Suprapubic skin (tissue), 4 donors: Measurements from ENCODE around the gene PRIMA1. TPM values are rescaled to one million over a fixed set of nuclear protein-coding genes. Genes with fewer than 3 reads are reported as not detected.

ENCODE experiments used
- DNase-seq, 2 donors: peaks; one replicate each; pipeline ENCODE4 v3.0.0-alpha.2; 2019; ENCODE audit warnings: low spot score in 2 of 2
- H3K27ac ChIP-seq: fragments of 200-600 bp; sonication (generic); one replicate; pipeline ENCODE4 v1.5.1; 2019
- H3K27me3 ChIP-seq: fragments of 200-600 bp; sonication (generic); one replicate; pipeline ENCODE4 v1.5.1; 2019
- H3K36me3 ChIP-seq: fragments of 200-600 bp; sonication (generic); one replicate; pipeline ENCODE4 v1.5.1; 2019
- H3K4me1 ChIP-seq: fragments of 200-600 bp; sonication (generic); one replicate; pipeline ENCODE4 v1.5.1; 2019
- H3K4me3 ChIP-seq: fragments of 200-600 bp; sonication (generic); one replicate; pipeline ENCODE4 v1.5.1; 2019; ENCODE audit warnings: mild to moderate bottlenecking
- H3K9me3 ChIP-seq: fragments of 200-600 bp; sonication (generic); one replicate; pipeline ENCODE4 v1.5.1; 2019
- EP300 ChIP-seq: sonication (generic); formaldehyde crosslinking; IDR thresholded peaks from one replicate; pipeline ENCODE4 v1.6.1; 2017; ENCODE audit warnings: antibody characterized with exemption
- POLR2A ChIP-seq, 2 donors: fragments of 450-650 bp; IDR thresholded peaks; one replicate each; pipeline ENCODE4 v1.6.1; 2017; ENCODE audit warnings: antibody characterized with exemption in 2 of 2, mild to moderate bottlenecking in 2 of 2, moderate library complexity in 2 of 2
- POLR2AphosphoS5 ChIP-seq, 3 donors: sonication (generic); formaldehyde crosslinking; IDR thresholded peaks; one replicate each; pipeline ENCODE4 v1.6.1; 2017; ENCODE audit warnings: antibody characterized with exemption in 3 of 3
- WGBS: methylation state at CpG from one replicate; pipeline ENCODE4 v1.1.5; 2018; 5-methylcytosine and 5-hydroxymethylcytosine counted together
- total RNA-seq, 4 donors: library from RNA; depleted of rRNA; stranded (reverse); fragments of >200 nt; gene quantifications; one replicate each; pipeline ENCODE4 v1.1.0, GENCODE V29; 2016
- TF ChIP-seq, protein P1 (sequence below), 2 donors: fragments of 200-600 bp in 1 of 2; fragments of 450-650 bp in 1 of 2; sonication (generic) in 1 of 2; IDR thresholded peaks; one replicate each; pipeline ENCODE4 v1.5.1; 2016 to 2019; ENCODE audit warnings: antibody characterized with exemption in 2 of 2, mild to moderate bottlenecking in 1 of 2, moderate library complexity in 1 of 2

Gene PRIMA1
- total RNA-seq, 4 donors from 2014 or later = 3.1 to 6.1 (median 3.6) TPM

DNA sequence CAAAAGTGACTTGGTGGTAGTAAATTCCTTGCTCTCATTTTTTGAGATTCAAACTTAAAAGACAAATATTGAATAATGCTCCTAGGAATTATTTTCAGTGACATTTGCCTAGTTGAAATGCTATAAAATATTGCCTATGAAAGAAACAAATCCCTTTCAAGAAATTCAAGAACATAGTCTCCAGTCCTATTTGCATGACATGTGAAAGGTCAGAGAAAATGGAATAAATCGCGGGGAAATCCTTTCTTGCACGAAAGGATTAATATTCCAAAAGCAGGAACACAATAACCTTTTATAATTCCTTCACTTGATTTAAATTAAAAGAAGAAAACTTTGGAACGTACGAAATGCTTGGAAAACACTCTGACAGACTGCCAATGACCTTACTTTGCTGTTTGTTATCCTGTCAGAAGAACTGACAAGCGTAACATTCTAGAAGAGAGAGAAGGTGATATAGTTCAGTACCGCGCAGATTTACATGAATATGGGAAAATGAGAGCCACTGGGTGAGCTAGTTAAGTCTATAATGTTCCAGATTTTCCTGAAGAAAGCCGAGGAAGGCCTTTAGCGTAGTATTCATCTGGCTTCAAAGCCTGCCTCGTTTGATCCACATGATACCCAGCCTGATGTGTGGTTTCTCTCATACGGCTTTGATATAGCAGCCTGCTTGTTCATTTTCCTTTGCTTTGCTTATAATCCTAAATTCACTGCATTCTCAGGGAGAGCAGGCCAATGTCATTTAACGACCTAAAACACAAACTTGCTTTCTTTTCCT lies 103.0 kb downstream of the PRIMA1 start:
- DNase-seq = no peak
- H3K9me3 ChIP-seq = no peaks in the 10 kb centered on the region
- H3K4me1 ChIP-seq = no peaks in the 10 kb centered on the region
- H3K4me3 ChIP-seq = no peak overlapping the region
- H3K27me3 ChIP-seq = peaks cover 13% of the 10 kb centered on the region
- no peaks in the 10 kb centered on the region for H3K36me3 ChIP-seq
- WGBS = 84% methylated on average over 13 of the region's 13 CpGs
- H3K27ac ChIP-seq = no peak overlapping the region
- TF ChIP-seq POLR2AphosphoS5 (IDR thresholded peaks at IDR 0.05) = no peak
- no peak for TF ChIP-seq POLR2A (IDR thresholded peaks at IDR 0.05)
- TF ChIP-seq, protein P1, sequence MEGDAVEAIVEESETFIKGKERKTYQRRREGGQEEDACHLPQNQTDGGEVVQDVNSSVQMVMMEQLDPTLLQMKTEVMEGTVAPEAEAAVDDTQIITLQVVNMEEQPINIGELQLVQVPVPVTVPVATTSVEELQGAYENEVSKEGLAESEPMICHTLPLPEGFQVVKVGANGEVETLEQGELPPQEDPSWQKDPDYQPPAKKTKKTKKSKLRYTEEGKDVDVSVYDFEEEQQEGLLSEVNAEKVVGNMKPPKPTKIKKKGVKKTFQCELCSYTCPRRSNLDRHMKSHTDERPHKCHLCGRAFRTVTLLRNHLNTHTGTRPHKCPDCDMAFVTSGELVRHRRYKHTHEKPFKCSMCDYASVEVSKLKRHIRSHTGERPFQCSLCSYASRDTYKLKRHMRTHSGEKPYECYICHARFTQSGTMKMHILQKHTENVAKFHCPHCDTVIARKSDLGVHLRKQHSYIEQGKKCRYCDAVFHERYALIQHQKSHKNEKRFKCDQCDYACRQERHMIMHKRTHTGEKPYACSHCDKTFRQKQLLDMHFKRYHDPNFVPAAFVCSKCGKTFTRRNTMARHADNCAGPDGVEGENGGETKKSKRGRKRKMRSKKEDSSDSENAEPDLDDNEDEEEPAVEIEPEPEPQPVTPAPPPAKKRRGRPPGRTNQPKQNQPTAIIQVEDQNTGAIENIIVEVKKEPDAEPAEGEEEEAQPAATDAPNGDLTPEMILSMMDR (IDR thresholded peaks at IDR 0.05) = no peak
- no peak for TF ChIP-seq EP300

DNA sequence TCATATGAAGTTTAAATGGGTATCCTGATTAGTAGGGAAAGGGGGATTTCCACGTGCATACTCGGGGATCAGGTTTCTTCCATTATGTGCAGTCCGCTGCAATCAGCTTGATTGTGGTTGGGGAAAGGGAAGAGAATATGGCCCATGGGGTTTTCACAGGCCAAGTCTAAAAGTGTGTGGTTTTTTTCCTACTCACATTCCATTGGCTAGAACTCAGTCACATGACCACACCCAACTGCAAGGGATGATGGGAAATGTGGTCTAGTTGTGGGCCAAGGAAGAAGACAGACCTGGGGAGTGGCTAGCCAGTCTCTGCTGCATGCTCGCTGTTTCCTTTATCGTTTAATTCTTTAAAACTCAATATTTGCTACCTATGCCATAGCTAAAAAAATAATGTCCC lies 105.1 kb downstream of the PRIMA1 start:
- Histone ChIP-seq H3K4me1 (no peaks in the 10 kb centered on the region), H3K27ac (no peak overlapping the region), H3K4me3 (no peak overlapping the region), H3K27me3 (peaks cover 2% of the 10 kb centered on the region), H3K36me3 (no peaks in the 10 kb centered on the region), H3K9me3 (no peaks in the 10 kb centered on the region)
- no peak for TF ChIP-seq POLR2A (IDR thresholded peaks at IDR 0.05)
- TF ChIP-seq, protein P1 (IDR thresholded peaks at IDR 0.05) = no peak
- TF ChIP-seq POLR2AphosphoS5 (IDR thresholded peaks at IDR 0.05) = no peak
- TF ChIP-seq EP300 = no peak
- 55% methylated on average over 5 of the region's 5 CpGs for WGBS
- DNase-seq = no peak

DNA sequence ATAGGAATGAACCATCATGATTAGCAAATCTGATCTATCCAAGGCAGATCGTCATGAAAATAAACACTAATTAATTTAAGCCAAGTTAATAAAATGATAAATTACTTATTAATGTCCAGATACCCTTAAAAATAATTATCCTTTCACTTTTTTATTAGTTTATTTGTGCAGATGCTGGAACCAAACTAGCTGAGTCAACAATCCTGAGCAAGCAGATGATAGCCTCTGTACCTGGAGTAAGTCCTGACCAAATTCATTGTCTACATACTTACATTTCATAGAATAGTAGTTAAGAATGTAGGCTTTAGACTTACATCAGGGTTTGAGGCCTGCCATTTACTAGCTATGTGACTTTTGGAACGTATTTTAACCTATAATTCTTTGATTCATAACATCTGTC lies 105.8 kb downstream of the PRIMA1 start:
- WGBS = 79% methylated on average over 2 of the region's 2 CpGs
- no peaks in the 10 kb centered on the region for H3K9me3 ChIP-seq
- no peaks in the 10 kb centered on the region for H3K4me1 ChIP-seq
- no peak overlapping the region for H3K4me3 ChIP-seq
- DNase-seq = no peak
- TF ChIP-seq, protein P1 (IDR thresholded peaks at IDR 0.05) = no peak
- no peak for TF ChIP-seq POLR2A (IDR thresholded peaks at IDR 0.05)
- no peak for TF ChIP-seq EP300
- TF ChIP-seq POLR2AphosphoS5 (IDR thresholded peaks at IDR 0.05) = no peak
- H3K36me3 ChIP-seq = no peaks in the 10 kb centered on the region
- H3K27me3 ChIP-seq = no peaks in the 10 kb centered on the region
- no peak overlapping the region for H3K27ac ChIP-seq

DNA sequence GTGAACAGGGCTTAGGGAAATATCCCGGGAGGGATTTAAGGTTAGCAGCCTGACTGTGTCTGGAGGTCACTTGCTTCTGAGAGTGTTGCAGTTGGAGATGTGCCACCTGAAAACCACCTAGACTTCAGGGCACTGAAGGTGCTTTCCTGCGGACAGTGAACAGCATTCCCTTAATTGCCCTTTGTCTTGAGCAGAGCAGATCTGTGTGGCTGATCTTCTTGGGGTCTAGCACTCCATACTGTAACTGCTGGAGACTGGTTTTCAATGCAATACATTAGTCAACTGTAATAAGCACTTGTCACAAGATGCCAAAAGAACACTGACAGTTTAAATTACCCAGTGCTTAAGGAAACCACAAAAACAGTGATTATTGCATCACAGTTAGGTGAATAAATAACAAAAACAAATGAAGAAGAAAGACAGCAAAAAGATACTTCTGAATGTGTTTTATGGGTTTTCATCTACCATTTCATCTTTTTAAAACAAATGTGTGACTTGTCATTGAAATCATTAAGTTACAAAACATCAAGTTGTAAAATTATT lies 111.8 kb downstream of the PRIMA1 start:
- WGBS = 100% methylated on average over 1 of the region's 2 CpGs
- H3K4me3 ChIP-seq = no peak overlapping the region
- no peaks in the 10 kb centered on the region for H3K4me1 ChIP-seq
- no peaks in the 10 kb centered on the region for H3K9me3 ChIP-seq
- no peak for DNase-seq
- H3K27me3 ChIP-seq = no peaks in the 10 kb centered on the region
- TF ChIP-seq POLR2A (IDR thresholded peaks at IDR 0.05) = no peak
- no peak overlapping the region for H3K27ac ChIP-seq
- no peaks in the 10 kb centered on the region for H3K36me3 ChIP-seq

DNA sequence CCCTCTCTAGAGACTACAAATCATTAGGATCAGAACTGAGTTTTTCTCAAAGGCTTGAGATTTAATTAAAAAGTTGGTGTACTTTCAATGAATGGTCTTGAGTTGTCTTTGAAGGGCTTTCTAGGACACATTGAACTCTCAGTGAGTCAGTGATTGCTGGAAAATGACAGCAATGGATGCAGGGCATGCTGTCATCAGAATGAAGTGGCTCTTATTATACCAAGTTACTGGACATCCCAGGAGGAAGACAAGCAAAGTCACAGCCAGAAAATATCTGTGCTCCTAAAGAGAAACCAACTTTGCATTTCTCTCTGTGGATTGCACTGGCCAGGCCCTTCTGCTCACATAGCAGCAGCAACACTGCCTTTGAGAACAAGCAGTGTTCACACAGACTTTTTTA lies 112.6 kb downstream of the PRIMA1 start:
- no peak overlapping the region for H3K4me3 ChIP-seq

More for the DNA sequence above, 112.6 kb downstream of the PRIMA1 start:
- no peak for TF ChIP-seq POLR2AphosphoS5 (IDR thresholded peaks at IDR 0.05)
- no peak for TF ChIP-seq EP300
- TF ChIP-seq, protein P1 (IDR thresholded peaks at IDR 0.05) = no peak
- TF ChIP-seq POLR2A (IDR thresholded peaks at IDR 0.05) = no peak
- Histone ChIP-seq H3K36me3 (no peaks in the 10 kb centered on the region), H3K27ac (no peak overlapping the region), H3K27me3 (no peaks in the 10 kb centered on the region), H3K9me3 (no peaks in the 10 kb centered on the region), H3K4me1 (no peaks in the 10 kb centered on the region)
- no peak for DNase-seq
